ENCODE data around the gene BLOC1S5. TPM values are rescaled to one million over a fixed set of nuclear protein-coding genes. Genes with fewer than 3 reads are reported as not detected.
A peak's percentile ranks its signal among the peaks of the same experiment; 100 is the strongest.

The BLOC1S5 gene
- total RNA-seq, 1 donor from 2014 or later: 34.4 TPM

DNA sequence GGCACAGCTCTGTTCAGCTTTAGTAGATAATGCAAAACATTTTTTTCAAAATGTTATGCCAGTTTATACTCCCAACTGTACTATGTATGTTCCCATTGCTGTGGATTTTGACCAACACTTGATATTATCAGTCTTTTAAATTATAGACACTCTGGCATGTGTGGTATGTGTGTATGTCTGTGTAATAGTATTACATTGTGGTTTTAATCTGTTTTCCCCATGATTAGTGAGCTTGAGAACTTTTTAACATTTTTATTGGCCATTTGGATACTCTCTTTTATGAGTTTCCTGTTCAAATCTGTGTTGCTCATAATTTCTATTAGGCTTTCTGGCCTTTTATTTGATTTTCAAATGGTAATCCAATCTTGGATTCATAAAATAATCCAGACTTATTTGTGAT, 84.4 kb downstream of the BLOC1S5 start:
- Histone ChIP-seq H3K27me3 (no peaks in the 10 kb centered on the region), H3K79me2 (ENCODE audit: low read depth) (no peaks in the 10 kb centered on the region), H3K9me3 (ENCODE audit: low read depth) (no peaks in the 10 kb centered on the region), H3K4me3 (no peak overlapping the region), H3K36me3 (no peaks in the 10 kb centered on the region), H3K9ac (no peak overlapping the region), H3K4me2 (no peak overlapping the region), H2AFZ (replicated peaks) (no peak overlapping the region), H3K4me1 (peaks cover 17% of the 10 kb centered on the region), H3F3A (ENCODE audit: low read depth) (peaks cover 17% of the 10 kb centered on the region), H3K27ac (no peak overlapping the region), H4K20me1 (ENCODE audit: low read depth) (no peaks in the 10 kb centered on the region)
- Mint-ChIP-seq H3K27me3 (ENCODE audit: insufficient read depth, low read depth) (peaks cover 29% of the 10 kb centered on the region), H3K27ac (no peak overlapping the region), H3K36me3 (peaks cover 2% of the 10 kb centered on the region), H3K4me1 (peaks cover 16% of the 10 kb centered on the region), H3K9me3 (peaks cover 19% of the 10 kb centered on the region), H3K4me3 (no peak overlapping the region)
- TF ChIP-seq, protein P1, sequence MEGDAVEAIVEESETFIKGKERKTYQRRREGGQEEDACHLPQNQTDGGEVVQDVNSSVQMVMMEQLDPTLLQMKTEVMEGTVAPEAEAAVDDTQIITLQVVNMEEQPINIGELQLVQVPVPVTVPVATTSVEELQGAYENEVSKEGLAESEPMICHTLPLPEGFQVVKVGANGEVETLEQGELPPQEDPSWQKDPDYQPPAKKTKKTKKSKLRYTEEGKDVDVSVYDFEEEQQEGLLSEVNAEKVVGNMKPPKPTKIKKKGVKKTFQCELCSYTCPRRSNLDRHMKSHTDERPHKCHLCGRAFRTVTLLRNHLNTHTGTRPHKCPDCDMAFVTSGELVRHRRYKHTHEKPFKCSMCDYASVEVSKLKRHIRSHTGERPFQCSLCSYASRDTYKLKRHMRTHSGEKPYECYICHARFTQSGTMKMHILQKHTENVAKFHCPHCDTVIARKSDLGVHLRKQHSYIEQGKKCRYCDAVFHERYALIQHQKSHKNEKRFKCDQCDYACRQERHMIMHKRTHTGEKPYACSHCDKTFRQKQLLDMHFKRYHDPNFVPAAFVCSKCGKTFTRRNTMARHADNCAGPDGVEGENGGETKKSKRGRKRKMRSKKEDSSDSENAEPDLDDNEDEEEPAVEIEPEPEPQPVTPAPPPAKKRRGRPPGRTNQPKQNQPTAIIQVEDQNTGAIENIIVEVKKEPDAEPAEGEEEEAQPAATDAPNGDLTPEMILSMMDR (IDR thresholded peaks at IDR 0.05): no peak
- TF ChIP-seq EZH2 (IDR thresholded peaks at IDR 0.05): no peak
- TF ChIP-seq EZH2phosphoT487 (IDR thresholded peaks at IDR 0.05): no peak
- DNase-seq (ENCODE audit: low spot score): no peak

DNA sequence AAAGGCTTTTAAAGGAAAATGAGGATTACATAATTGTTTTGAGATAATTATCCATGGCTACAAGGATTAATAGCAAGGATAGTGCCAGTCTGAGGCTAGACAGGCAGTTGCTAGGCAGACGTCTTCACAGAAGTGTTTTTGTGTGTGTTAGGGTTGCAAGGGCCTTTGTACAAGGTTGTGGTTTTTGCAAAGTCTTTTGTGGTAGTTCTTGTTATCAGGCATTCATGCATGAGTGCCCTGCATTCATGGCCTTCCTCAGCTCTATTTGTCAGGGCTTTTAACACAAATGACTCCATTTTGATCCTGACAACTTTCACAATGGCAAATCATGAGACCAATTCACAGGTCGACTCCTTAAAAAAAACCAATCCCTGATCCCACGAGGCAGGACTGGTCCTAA, 85.5 kb downstream of the BLOC1S5 start:
- peaks cover 2% of the 10 kb centered on the region for H3K36me3 Mint-ChIP-seq
- peaks cover 19% of the 10 kb centered on the region for H3K9me3 Mint-ChIP-seq
- H3K27me3 Mint-ChIP-seq (ENCODE audit: insufficient read depth, low read depth): peaks cover 29% of the 10 kb centered on the region
- Histone ChIP-seq H3K27me3 (no peaks in the 10 kb centered on the region), H3F3A (ENCODE audit: low read depth) (peaks cover 17% of the 10 kb centered on the region), H3K9me3 (ENCODE audit: low read depth) (no peaks in the 10 kb centered on the region), H3K27ac (peak overlapping the region; percentile 36), H2AFZ (replicated peaks) (no peak overlapping the region), H3K4me2 (peak overlapping the region; percentile 47), H3K36me3 (no peaks in the 10 kb centered on the region), H3K79me2 (ENCODE audit: low read depth) (no peaks in the 10 kb centered on the region), H4K20me1 (ENCODE audit: low read depth) (no peaks in the 10 kb centered on the region), H3K9ac (no peak overlapping the region), H3K4me1 (peaks cover 17% of the 10 kb centered on the region), H3K4me3 (no peak overlapping the region)
- H3K4me1 Mint-ChIP-seq: peaks cover 16% of the 10 kb centered on the region
- peak overlapping the region; percentile 22 for H3K4me3 Mint-ChIP-seq
- H3K27ac Mint-ChIP-seq: peak overlapping the region; percentile 65
- no peak for TF ChIP-seq EZH2 (IDR thresholded peaks at IDR 0.05)
- no peak for TF ChIP-seq EZH2phosphoT487 (IDR thresholded peaks at IDR 0.05)
- TF ChIP-seq, protein P1 (IDR thresholded peaks at IDR 0.05): no peak
- peak; percentile 78 for DNase-seq (ENCODE audit: low spot score)

DNA sequence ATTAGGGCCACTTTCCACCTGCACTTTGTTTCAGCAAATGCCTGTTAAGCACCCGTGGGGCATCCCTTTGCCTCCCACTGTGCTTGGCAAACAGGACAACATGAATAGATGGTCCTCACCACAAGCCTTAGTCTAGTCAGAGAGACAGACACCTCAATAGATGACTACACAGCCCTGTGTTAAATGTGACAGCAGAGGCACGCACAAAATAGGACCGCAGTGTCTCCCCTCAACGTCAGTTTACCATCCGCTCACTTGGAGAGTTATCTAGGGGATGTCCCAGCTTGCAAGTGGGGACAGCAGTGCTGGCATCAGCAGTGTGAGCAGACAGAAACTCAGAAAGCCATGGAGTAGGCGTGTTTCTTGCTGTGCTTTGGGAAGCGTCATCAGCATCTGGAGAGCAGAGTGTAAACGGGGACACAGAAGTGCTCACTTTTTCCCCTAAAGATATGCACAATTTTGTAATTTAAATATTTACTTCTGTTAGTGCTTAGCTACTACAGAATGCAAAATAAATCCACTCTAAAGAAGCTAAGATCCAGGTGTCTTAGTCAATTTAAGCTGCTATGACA, 87.6 kb downstream of the BLOC1S5 start:
- H3F3A ChIP-seq (ENCODE audit: low read depth): peaks cover 17% of the 10 kb centered on the region

More for the DNA sequence above, 87.6 kb downstream of the BLOC1S5 start:
- Histone ChIP-seq H4K20me1 (ENCODE audit: low read depth) (no peaks in the 10 kb centered on the region), H3K9me3 (ENCODE audit: low read depth) (no peaks in the 10 kb centered on the region), H3K4me2 (no peak overlapping the region), H3K36me3 (no peaks in the 10 kb centered on the region), H3K27ac (no peak overlapping the region), H3K27me3 (no peaks in the 10 kb centered on the region), H3K79me2 (ENCODE audit: low read depth) (no peaks in the 10 kb centered on the region), H2AFZ (replicated peaks) (no peak overlapping the region), H3K9ac (no peak overlapping the region), H3K4me3 (no peak overlapping the region), H3K4me1 (peaks cover 17% of the 10 kb centered on the region)
- Mint-ChIP-seq H3K4me1 (peaks cover 16% of the 10 kb centered on the region), H3K36me3 (peaks cover 2% of the 10 kb centered on the region), H3K27me3 (ENCODE audit: insufficient read depth, low read depth) (peaks cover 26% of the 10 kb centered on the region), H3K9me3 (peaks cover 15% of the 10 kb centered on the region), H3K27ac (no peak overlapping the region), H3K4me3 (no peak overlapping the region)
- no peak for TF ChIP-seq EZH2phosphoT487 (IDR thresholded peaks at IDR 0.05)
- TF ChIP-seq, protein P1 (IDR thresholded peaks at IDR 0.05): no peak
- DNase-seq (ENCODE audit: low spot score): no peak
